HepG2 (cell line): ENCODE data around the gene UBAP1L. TPM values are rescaled to one million over a fixed set of nuclear protein-coding genes. Genes with fewer than 3 reads are reported as not detected.

Experiments used
- FOXA1 ChIP-seq, 2 experiments: fragments of 450-650 bp in 1 of 2; sonication (generic) in 1 of 2; formaldehyde crosslinking in 1 of 2; IDR thresholded peaks; 2 replicates each; pipeline versions ENCODE4 v1.4.0 to v1.6.1; 2016 to 2020; ENCODE audit warnings: missing genetic modification reagents in 1 of 2
- HDAC1 ChIP-seq: sonication (generic); formaldehyde crosslinking; IDR thresholded peaks from 2 replicates; pipeline ENCODE4 v1.5.1; 2020; ENCODE audit warnings: mild to moderate bottlenecking, missing genetic modification reagents
- NCOR1 ChIP-seq: fragments of 200-600 bp; sonication (generic); IDR thresholded peaks from 2 replicates; pipeline ENCODE4 v1.7.0; 2017; ENCODE audit warnings: antibody characterized with exemption, low read length, borderline replicate concordance
- NFE2 ChIP-seq: sonication (generic); formaldehyde crosslinking; IDR thresholded peaks from 2 replicates; pipeline ENCODE4 v1.4.0; 2020; ENCODE audit warnings: missing genetic modification reagents
- PAXIP1 ChIP-seq: sonication (generic); formaldehyde crosslinking; conservative IDR thresholded peaks from 2 replicates; pipeline ENCODE4 v1.4.0; 2020; ENCODE audit warnings: mild to moderate bottlenecking, missing genetic modification reagents, moderate library complexity
- RXRB ChIP-seq: IDR thresholded peaks from 2 replicates; pipeline ENCODE4 v1.6.1; 2016; ENCODE audit warnings: borderline replicate concordance, missing genetic modification reagents, missing compliant biosample characterization
- SAFB2 ChIP-seq: sonication (generic); formaldehyde crosslinking; IDR thresholded peaks from 2 replicates; pipeline ENCODE4 v1.5.1; 2020; ENCODE audit warnings: missing genetic modification reagents, low read depth, mild to moderate bottlenecking, borderline replicate concordance
- SNAPC4 ChIP-seq: sonication (generic); formaldehyde crosslinking; IDR thresholded peaks from 2 replicates; pipeline ENCODE4 v1.4.0; 2020; ENCODE audit warnings: mild to moderate bottlenecking, missing genetic modification reagents
- ZBED4 ChIP-seq: sonication (generic); formaldehyde crosslinking; IDR thresholded peaks from 2 replicates; pipeline ENCODE4 v1.4.0; 2020; ENCODE audit warnings: missing genetic modification reagents, borderline replicate concordance
- ZBTB46 ChIP-seq: sonication (generic); formaldehyde crosslinking; IDR thresholded peaks from 2 replicates; pipeline ENCODE4 v1.4.0; 2020; ENCODE audit warnings: mild to moderate bottlenecking, missing genetic modification reagents, borderline replicate concordance
- ZNF317 ChIP-seq: sonication (generic); formaldehyde crosslinking; IDR thresholded peaks from 2 replicates; pipeline ENCODE4 v1.5.0; 2020; ENCODE audit warnings: mild to moderate bottlenecking, missing genetic modification reagents
- ZNF75D ChIP-seq: sonication (generic); formaldehyde crosslinking; IDR thresholded peaks from 2 replicates; pipeline ENCODE4 v1.8.1; 2023; ENCODE audit warnings: missing genetic modification reagents, mild to moderate bottlenecking, borderline replicate concordance
- ZNF772 ChIP-seq: sonication (generic); formaldehyde crosslinking; IDR thresholded peaks from 2 replicates; pipeline ENCODE4 v1.5.0; 2020; ENCODE audit warnings: mild to moderate bottlenecking, missing genetic modification reagents
- polyA plus RNA-seq, 8 experiments: library from polyadenylated mRNA; depleted of rRNA in 3 of 8; stranded (reverse) in 7 of 8; unstranded in 1 of 8; fragments of >200 nt; fragmentation: Illumina TruSeq in 4 of 8; extraction: Trizol in 4 of 8; gene quantifications; 2 replicates each; pipeline versions ENCODE4 v1.2.1 to v1.2.3, GENCODE V29; 2011 to 2016; ENCODE audit warnings: low read depth in 4 of 8, missing spikeins in 1 of 8, mixed read lengths in 1 of 8; ENCODE audit not compliant: insufficient read depth in 1 of 8
- total RNA-seq, 5 experiments: library from RNA; depleted of rRNA; stranded (reverse); fragments of >200 nt; fragmentation: Illumina TruSeq; extraction: Trizol; gene quantifications; 2 replicates each; pipeline ENCODE4 v1.2.3, GENCODE V29; 2016; ENCODE audit warnings: low read depth in 1 of 5

The UBAP1L gene
- total and polyA plus RNA-seq, 2 of the 13 experiments (the other 11 are each of a cell fraction or from before 2014, with no cell fraction given), result 0.86 to 1.4 TPM

- peak; percentile 71 for TF ChIP-seq ZBED4 (CRISPR knock-in tag)
- peak; percentile 86 for TF ChIP-seq ZNF772 (CRISPR knock-in tag)
- 0 out of 2 replicates have a peak, but pooled peaks have one; percentile 81 for TF ChIP-seq SNAPC4 (CRISPR knock-in tag)
- TF ChIP-seq RXRB (CRISPR knock-in tag), result peak; percentile 98
- TF ChIP-seq ZNF317 (CRISPR knock-in tag), result peak; percentile 51
- TF ChIP-seq PAXIP1 (CRISPR knock-in tag), result peak; percentile 95
- TF ChIP-seq ZNF75D (CRISPR knock-in tag), result no peak
- TF ChIP-seq ZBTB46 (CRISPR knock-in tag), result no peak
- TF ChIP-seq NCOR1, result peak; percentile 65
- TF ChIP-seq HDAC1 (CRISPR knock-in tag), result peak; percentile 77
- no peak for TF ChIP-seq NFE2 (CRISPR knock-in tag)
- TF ChIP-seq SAFB2 (CRISPR knock-in tag), result 0 out of 2 replicates have a peak, but pooled peaks have one; percentile 15
- no peak for TF ChIP-seq FOXA1 (IDR thresholded peaks at IDR 0.05)
- peak; percentile 88 for TF ChIP-seq FOXA1 (CRISPR knock-in tag; IDR thresholded peaks at IDR 0.05)
Observed at GRCh38 chr15:65044724-65045481, 70.1 kb downstream of the UBAP1L start, which contains the start of gene SLC51B (continued).
